Lung microvascular endothelial cell (primary cell): ENCODE results near the gene TMBIM1. TPM values are rescaled to one million over a fixed set of nuclear protein-coding genes. Genes with fewer than 3 reads are reported as not detected.

Source experiments
- DNase-seq, 2 donors: peaks; one replicate each; pipeline versions ENCODE4 v3.0.0 to v3.0.0-alpha.2; 2010; ENCODE audit warnings: low read depth in 2 of 2
- total RNA-seq: library from RNA; depleted of rRNA; stranded (reverse); fragments of >200 nt; gene quantifications from 2 replicates; pipeline ENCODE4 v1.2.1, GENCODE V29; 2014

The TMBIM1 gene
- total RNA-seq, 1 donor from 2014 or later, result 180 TPM

DNA sequence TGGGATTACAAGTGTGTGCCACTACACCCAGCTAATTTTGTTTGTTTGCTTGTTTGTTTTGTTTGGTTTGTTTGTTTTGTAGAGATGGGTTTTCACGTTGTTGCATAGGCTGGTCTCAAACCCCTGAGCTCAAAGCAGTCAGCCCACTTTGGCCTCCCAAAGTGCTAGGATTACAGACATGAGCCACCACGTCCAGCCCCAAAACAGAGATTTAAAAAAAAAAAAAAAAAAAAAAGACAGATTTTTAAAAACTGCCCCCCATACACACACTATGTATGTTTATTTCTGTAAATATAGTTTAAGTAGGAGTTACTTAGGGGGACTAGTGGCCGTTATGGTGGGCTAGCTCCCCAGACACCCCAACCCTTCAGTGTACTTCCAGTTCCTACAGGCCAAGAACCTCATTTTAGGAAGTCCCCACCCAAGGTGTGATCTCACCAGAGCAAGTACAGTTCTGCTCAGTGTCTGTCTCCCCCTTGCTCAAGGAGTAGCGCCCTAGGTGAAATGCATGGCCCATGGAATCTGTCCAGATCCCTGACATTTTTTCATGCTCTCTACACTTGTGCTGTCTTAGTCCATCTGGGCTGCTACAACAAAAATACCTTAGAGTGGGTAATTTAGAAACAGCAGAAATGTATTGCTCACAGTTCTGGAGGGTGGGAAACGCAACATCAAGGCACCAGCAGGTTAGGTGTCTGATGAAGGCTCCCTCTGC, 1.6 kb upstream of the TMBIM1 start:
- DNase-seq, result no peak

DNA sequence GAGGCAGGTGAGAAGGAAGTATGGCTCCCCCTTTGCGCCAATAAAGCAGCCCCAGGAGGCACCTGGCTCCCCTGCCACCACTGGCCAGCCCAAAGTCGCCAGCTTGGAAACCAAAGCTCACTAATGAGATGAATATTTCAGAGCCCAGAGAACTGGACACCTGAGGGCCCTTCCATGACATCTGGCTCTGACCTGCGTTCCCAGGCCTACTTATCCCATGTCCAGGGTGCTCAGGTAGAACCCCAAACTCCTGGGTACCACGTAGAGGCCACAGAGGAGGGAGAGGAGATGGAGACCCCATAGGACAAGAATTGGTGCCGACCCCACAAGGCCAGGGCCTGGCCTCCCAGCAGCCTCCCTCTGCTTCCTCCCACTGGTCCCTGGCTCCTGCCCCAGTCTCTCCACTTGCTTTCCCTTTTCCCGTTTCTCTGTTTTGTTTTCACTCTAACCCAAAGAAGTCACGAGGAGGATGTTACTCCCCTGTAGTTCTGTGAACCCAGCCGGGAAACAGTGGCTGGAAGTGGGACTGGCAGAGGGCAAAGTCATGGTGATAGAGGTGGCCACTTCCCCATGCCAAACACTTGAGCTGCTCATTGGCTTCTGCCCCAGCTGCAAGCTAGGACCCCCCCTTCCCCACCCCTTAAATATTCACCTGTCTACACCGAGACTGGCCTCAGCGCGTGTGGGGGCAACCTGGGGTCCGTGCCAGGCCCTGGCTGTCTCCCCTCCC, 820 bp downstream of the TMBIM1 start:
- DNase-seq, result peak; percentile 34 to 68

DNA sequence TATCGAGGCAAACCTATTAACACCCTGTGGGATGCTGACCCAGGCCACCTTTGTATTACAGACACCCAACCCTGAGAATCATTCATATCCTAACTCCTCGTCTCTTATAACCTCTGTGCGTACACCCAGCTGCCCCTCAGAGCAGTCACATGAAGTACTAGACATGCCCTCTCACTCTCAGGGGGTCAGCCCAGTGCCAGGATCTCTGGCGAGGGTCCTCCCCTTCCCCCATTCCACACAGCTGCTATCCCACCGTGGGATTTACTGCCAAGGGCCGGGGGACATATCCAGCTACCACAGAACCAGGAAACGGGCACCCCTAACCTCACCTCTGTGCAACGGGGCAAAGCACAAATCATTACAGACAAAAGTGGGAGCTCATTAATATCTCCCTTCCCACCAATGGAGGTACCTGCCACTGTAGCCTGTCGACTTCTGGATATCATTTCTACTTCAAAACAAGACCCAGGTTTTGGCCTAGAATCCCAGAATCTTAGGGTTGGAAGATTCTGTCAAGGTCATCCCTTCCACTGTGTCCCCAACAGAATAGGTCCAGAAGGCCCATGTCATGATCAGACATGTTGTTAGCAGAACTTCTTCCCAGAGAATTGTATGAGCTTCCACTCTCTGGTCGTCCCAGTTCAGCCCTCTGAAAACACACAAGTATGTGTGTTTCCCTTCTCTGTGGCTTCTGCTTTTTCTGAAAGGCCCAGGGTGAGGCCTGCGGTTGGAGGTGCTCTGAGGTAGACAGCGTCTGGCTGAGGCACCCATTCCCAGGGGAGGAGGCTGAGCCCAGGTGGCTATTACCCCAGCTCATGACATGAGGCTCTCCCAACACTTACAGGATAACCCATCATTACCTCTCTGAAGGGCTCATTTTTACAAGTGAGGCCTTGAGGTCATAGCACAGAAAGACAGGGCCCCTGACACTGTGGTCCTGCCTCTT, 1.7 kb downstream of the TMBIM1 start:
- DNase-seq, result no peak

DNA sequence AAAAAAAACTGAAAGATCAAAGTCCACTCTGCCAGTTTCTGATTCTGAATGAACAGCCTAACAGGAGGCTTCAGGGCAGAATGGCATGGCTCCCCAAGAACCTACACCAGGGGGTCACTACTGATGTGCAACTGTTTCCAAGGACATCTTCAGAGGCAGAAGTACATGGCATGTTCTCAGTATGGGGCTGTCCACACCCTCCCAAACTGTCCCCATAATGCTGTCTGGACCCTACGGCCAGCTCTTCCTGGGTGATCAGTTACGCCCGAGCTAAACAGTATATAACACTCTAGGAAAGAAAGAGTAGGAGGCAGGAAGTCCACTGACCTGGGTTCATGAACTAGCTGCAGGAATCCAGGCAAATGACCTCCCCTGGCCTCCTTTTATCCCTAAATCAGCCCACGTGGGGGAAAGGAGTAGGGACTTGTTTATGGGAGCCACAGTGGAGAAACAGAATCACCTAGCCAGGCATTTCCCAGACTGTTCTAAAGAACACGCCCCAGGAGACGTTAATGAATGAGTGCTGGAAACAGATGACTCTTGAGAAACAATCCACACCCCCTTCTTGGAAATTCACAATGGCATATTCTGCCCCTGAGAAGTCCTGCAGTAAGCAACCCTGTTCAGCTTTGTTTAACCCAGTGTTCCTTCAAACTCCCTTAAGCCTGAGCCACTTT, 2.5 kb downstream of the TMBIM1 start:
- peak in 1 of 2 donors; percentile 60 for DNase-seq

DNA sequence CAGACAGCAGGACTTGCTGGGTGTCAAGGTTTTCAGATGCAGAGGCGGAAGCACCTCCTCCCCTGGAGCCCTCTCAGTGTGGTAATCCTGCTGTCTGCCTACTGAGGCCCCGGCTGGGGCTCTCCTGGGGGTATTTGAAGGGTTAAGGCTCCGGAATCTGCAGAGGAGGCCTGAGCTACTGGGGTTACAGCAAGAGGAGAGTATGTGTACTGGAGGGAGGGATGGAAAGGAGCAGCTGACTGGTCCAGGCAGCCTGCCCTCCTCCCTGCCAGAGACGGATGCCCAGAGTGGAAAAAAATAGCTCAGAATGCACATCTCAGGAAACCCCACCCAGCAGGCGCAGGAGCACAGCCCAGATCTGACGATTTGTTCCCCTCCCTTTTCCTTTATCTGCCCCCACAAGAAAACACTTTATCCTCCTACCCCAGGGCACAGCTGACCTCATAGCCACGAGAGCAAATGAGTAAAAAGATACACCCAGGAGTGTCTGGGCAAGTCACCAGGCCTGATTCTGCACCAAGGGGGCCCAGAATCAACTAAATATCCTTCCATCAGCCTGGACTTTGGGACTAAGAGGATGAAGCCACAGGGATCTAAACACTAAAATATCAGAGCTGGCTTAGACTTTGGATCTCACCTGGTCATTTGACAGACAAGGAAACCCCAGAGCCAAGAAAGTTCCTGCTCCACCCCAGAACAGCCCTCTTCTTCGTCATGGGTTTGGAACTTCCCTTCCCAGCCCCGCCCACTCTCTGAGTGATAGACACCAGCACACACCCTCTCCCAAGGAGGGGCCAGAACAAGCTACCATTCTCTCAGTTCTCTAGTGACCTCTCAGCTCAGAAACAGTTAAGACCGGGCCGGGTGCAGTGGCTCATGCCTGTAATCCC, 5.5 kb downstream of the TMBIM1 start:
- DNase-seq, result peak; percentile 92 to 95

DNA sequence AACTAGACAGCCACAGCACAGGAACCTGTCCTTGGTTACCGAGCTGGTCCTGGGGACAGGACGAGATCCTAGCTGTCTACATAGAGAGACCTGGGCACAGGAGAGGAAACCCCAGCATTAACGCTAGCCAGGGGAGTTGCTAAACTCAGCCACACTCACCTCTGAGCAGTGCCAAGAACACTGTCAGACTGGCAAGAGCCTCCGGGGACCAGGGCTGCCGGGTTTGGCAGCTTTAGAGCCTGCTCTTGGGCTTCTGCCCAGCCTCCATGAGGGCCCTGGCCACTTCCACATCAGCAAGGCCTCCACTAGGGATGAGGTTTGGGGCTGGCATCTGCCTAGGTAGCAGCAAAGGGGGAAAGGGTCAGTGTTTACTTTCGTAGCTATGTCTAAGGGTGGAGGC, 6.7 kb downstream of the TMBIM1 start:
- DNase-seq, result peak; percentile 33 to 48

DNA sequence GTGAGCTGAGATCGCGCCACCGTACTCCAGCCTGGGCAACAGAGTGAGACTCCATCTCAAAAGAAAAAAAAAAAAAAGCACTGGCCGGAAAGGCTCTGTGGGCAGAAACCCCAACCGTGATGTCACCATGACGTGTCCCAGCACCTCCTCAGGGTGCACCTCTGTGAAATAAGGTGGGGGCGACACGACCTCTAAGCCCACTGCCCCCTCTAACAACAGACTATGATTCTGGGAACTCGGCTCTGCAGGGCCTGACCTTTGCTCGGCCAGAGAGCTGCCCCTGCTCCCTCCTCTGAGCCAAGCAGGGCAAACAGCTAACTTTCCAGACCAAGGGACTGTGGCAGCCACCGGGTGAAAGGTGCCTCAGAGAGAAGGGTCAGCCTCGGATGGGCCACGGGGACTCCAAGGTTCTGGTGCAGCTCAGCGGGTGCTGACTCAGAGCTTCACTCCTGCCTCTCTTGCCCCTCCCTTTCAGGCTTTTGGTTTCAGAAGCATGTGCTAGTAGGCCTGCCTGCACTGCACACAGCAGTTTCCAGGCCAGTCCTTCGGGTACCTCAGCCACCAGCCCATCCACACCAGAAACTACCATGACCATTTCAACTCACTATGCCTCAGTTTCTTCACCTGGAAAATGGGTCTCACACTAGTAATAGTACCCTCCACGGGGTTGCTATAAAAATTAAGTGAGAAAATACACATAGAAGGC, 8.0 kb downstream of the TMBIM1 start:
- peak; percentile 29 to 73 for DNase-seq

DNA sequence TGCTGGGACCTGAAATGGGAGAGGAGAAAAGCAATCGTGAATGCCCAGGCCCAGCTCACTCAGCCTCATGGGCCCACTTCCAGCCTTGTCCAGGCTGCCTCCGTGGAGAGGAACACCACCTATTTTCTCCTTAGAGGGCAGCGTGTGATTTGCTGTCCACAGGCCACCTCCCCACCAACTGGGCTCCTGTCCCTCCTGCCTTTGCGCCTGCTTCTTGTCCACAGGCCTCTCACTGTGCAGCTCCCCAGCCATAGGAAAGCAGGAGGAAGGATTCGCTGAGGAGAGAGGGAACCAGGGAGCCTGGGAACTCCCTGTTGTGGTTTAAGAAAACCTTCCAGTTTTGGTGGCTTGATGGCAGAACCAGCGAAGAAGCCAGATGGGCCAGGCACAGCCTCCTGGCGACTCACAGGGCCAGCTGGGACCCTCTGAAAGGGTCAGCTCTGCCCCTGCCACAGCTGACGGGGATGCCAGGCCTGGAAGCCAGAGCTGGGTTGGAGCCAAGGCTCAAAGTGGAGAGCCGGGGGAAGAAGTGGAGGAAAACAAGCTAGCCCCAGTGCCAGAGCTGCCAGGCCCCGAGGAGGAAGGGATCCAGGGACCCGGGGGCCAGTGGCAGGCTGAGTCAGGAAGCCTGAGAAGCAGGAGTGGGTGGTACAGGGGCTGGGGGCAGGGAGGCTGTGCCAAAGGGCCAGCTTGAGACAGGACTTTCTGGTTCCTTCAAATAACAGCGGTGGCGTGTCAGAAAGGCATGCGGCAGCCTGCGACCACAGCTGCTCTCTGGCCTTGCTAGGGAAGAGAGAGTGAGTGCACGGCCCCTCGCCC, 9.9 kb downstream of the TMBIM1 start:
- no peak for DNase-seq

DNA sequence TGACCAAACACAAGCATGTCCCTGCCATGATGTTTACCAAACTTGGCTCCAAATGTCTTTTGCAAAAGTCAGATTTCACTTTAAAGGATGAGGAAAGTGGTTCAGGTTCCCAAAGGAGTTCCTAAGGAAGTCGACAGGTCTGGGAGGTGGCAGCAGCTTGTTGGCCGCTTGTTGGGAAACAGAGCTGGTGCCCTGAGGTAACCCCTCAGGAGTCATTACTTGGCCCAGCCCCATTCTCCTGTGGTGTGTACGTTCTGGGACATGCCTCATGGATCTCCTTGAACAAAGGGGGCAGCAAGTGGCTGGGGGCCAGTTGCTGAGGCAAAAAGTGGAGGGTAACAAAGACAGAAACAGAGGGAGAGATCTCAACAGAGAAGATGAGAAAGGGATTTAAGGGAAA, 10.9 kb downstream of the TMBIM1 start:
- no peak for DNase-seq

DNA sequence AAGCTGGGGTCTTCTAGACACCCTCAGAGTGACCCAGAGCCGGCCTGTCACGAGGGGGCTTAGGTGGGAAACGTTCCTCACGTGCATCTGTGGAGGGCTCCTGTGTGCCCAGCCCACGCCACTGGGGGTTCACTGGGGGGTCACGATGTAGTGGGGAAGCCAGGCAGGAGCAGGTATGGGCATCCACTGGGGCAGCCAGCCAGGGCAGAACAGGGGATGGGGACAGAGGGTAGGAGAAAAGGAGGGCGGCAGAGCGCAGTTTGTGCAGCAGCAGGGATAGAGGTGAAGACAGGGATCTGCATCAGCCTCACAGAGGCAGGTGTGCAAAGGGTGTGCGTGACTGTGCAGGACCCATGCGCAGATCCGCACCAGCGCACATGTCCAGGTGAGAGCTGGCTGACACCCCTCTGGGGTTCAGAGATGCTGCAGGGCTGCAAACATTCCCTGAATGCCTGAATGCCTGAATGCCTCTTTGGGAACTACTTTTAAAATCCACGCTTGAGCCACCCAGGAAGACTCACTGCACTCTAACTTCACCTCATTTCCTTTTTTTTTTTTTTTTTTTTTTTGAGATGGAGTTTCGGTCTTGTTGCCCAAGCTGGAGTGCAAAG, 11.9 kb downstream of the TMBIM1 start:
- DNase-seq, result no peak

DNA sequence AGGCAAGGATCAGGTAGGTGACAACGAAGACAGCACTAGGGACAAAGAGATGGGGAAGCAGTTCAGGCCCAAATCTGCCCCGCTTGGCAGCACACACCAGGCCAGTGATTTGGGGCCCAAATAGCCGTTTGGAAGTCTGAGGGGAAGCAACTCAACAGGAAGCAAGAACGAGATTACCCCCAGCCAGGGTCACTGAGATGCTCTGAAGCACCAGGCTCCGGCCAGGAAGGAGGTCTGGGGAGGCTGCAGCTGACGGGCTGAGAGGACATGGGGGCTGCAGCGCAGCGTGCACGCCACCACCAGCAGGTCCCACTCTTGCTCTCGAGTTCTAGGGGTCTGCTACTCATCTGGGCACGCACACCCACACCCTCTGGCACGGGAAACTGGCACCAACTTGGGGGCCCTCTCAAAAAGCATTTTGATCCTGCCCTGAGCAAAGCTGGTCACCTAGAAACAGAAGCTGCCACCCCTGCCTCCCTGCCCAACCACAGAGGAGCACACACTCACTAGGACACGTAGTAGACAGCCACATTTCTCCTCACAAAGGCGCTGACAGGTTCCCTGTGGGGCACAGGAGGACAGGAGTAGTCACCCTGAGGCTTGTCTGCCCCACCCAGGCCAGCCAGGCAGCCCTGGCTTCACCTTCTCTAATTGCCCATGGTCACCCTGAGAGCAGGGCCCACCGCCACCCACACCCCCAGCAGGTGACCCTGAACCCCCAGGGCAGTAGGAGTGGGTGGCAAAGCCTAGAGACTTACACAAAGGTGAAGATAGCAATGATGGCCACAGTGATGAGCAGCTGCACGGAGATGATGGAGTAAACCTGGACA, 13.6 kb downstream of the TMBIM1 start:
- DNase-seq, result no peak

DNA sequence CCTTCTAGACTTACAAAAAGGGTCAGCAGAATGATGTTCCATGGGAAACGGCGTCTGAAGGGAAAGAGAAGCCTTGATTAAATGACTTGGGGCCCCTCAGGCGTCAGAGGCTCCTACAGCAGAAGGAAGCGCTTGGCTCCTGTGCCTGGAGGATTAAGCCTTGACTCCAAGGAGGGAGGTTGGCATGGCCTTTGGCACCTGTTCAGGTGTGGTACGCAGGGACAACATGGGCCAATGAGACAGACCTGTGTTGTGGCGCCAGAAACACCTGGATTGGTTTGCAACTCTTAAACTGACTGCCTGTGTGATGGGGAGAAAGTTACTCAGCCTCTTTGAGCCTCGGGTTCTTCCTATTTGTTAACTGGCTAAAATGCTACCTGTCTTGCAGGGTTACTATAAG, 14.4 kb downstream of the TMBIM1 start:
- no peak for DNase-seq

DNA sequence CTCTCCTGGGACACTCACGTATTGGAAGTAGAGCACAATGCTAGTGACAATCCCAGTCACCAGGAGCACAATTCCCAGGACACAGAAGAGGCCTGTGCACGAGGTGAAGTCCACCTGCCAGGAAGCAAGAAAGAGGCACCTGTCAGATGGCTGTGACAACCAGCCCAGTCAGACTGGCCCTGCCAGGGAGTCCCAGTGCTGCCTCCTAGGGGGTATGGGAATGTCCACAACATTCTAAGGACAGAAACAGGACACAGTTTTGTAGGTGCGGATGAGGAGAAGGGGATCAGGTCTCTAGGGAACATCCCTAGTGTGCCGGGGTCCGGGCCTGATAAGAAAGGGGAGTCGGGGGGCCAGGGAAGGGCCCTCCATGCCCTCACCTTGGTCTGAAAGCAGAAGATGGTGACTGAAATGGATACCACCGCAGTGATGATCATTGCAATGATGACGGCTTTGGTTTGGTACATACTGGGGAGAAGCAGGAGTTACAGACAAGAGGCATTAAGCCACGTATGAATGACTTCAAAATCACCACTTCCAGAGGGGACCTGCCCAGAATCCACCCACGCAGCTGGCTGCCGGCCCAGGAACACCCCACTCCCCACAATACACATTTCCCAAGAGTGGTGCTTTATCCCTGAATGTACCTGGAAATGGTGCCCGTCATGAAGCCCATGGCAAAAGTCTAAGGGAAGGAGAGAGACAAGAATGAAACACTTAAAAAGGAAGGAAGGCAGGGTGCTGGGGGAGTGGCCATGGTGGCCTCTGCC, 15.1 kb downstream of the TMBIM1 start:
- DNase-seq, result no peak

DNA sequence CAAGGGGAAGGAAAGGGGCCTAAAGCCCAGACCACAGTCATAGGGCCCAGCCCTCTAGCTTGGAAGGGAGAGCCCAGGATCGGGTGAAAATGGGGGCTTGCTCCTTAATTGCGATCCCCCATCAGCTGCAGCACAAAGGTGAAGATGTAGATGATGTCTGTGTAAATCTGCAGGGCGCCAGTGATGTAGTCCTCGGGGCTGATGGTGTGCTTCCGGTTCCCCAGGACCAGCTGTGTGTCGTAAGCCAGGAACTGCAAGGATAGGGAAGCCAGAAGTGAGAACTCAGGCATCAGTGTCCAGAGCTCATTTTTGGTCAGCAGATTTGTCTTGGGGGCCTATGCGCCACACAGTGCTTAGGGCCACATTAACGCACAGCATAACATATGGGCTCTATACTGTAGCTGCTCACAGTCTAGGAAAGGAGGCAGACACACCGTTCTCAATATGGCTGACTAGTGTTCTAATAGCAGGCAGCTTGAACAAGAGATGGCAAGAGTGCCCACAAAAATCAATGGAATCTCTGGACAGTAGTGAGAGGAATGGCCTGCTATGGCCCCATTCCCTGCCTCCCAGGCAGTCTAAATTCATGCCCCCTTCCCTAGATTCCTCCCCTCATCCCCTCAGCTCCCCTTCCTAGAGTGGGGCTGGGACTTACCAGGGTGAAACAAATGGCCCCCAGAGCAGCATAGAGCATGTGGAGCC, 16.8 kb downstream of the TMBIM1 start:
- DNase-seq, result no peak

DNA sequence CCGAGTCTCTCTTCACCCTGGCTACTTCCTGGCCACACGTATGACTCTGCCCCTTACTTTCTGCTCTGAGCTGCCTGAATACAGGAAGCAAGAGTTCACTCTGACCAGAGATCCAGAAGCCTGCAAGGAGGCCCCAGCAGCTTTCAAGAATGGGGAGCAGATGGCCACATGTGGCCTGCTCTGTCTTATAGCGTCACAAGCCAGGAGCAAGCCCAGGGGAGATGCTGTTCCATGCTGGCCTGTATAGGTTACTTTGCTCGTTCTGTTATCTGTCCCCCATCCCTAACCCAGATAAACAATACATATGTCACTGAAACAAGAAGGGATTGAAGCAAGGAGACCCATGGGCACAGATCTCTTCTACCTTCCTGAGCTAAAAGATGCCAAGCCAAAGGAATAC, 17.7 kb downstream of the TMBIM1 start:
- no peak for DNase-seq

DNA sequence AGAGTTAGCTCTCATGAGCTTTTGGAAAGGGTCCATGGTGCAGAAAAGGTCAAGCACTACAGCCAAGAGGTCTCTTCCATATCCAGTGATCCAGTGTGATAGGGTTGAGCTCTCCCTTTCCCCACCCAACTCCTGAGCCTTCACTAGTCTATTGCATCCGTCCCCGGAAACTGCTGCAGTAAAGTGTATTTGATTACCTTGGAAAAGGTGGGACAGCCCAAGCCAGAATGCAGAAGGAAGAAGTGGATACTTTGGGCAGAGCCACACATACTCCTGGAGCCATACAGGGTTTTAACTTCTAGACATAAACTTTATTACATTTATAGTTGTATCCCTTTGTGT, 18.4 kb downstream of the TMBIM1 start:
- no peak for DNase-seq
